Breast epithelium (tissue), 3 donors: ENCODE results near the gene KERA.

ENCODE experiments used
- CTCF ChIP-seq, 3 donors: fragments of 450-650 bp; IDR thresholded peaks; one replicate each; pipeline ENCODE4 v1.5.1; 2016 to 2017; ENCODE audit warnings: antibody characterized with exemption in 3 of 3, mild to moderate bottlenecking in 3 of 3, moderate library complexity in 3 of 3
- POLR2A ChIP-seq: fragments of 450-650 bp; IDR thresholded peaks from one replicate; pipeline ENCODE4 v1.6.1; 2016; ENCODE audit warnings: antibody characterized with exemption, mild to moderate bottlenecking, moderate library complexity

GRCh38 chr12:91007531-91008290 lies 50.1 kb downstream of the KERA start:
- no peak for TF ChIP-seq POLR2A
- TF ChIP-seq CTCF (IDR thresholded peaks at IDR 0.05) = no peak
